HCT116 (cell line): ENCODE data around the gene TPST1.

Experiments
- CEBPB ChIP-seq: IDR thresholded peaks from 2 replicates; pipeline ENCODE4 v1.6.1; 2012; ENCODE audit warnings: low read depth
- CTCF ChIP-seq, 3 experiments: fragments of 200-600 bp in 1 of 3; sonication (generic) in 1 of 3; IDR thresholded peaks in 2 of 3; conservative IDR thresholded peaks in 1 of 3; 2 replicates each; pipeline ENCODE4 v1.5.1; 2012 to 2017; ENCODE audit warnings: low read depth in 2 of 3, low read length in 2 of 3, antibody characterized with exemption in 1 of 3, borderline replicate concordance in 1 of 3, control low read depth in 1 of 3, mild to moderate bottlenecking in 1 of 3, mixed read lengths in 1 of 3, mixed run types in 1 of 3, moderate library complexity in 1 of 3; ENCODE audit not compliant: insufficient read depth in 1 of 3
- ELF1 ChIP-seq: IDR thresholded peaks from 2 replicates; pipeline ENCODE4 v1.6.1; 2012; ENCODE audit warnings: low read depth, borderline replicate concordance
- EZH2phosphoT487 ChIP-seq: fragments of 200-600 bp; IDR thresholded peaks from 2 replicates; pipeline ENCODE4 v1.6.1; 2018; ENCODE audit warnings: antibody characterized with exemption, borderline replicate concordance
- MAX ChIP-seq: IDR thresholded peaks from 2 replicates; pipeline ENCODE4 v1.6.1; 2012
- POLR2A ChIP-seq: IDR thresholded peaks from 2 replicates; pipeline ENCODE4 v1.7.0; 2011; ENCODE audit warnings: borderline replicate concordance; ENCODE audit not compliant: insufficient read depth, insufficient read length; ENCODE audit errors: extremely low read depth
- POLR2AphosphoS5 ChIP-seq: IDR thresholded peaks from 2 replicates; pipeline ENCODE4 v1.6.1; 2011; ENCODE audit warnings: mild to moderate bottlenecking, low read depth, low read length, moderate library complexity
- RAD21 ChIP-seq: IDR thresholded peaks from 2 replicates; pipeline ENCODE4 v1.6.1; 2012; ENCODE audit warnings: low read depth, mild to moderate bottlenecking
- REST ChIP-seq: IDR thresholded peaks from 2 replicates; pipeline ENCODE4 v1.6.1; 2012; ENCODE audit warnings: low read depth
- SRF ChIP-seq: IDR thresholded peaks from 2 replicates; pipeline ENCODE4 v1.6.1; 2012; ENCODE audit warnings: low read depth
- TCF7L2 ChIP-seq: IDR thresholded peaks from 2 replicates; pipeline ENCODE4 v1.7.0; 2011; ENCODE audit warnings: borderline replicate concordance, inconsistent platforms; ENCODE audit not compliant: insufficient read depth, insufficient read length; ENCODE audit errors: extremely low read depth
- YY1 ChIP-seq: IDR thresholded peaks from 2 replicates; pipeline ENCODE4 v1.6.1; 2011; ENCODE audit warnings: low read length, low read depth, moderate library complexity, mild to moderate bottlenecking; ENCODE audit not compliant: insufficient replicate concordance; ENCODE audit errors: extremely low read depth
- ZNF274 ChIP-seq: fragments of 200-500 bp; sonication (Bioruptor generic); IDR thresholded peaks from 2 replicates; pipeline ENCODE4 v1.6.1; 2014; ENCODE audit warnings: mild to moderate bottlenecking, low read depth, low read length, inconsistent platforms

- TF ChIP-seq POLR2AphosphoS5 (no peak), TCF7L2 (no peak), SRF (no peak), CTCF (IDR thresholded peaks at IDR 0.05 in 2 of 3, conservative IDR thresholded peaks at IDR 0.05 in 1 of 3; ENCODE audit: borderline replicate concordance in 1 of 3, insufficient read depth in 1 of 3, low read depth in 2 of 3, low read length in 2 of 3) (no peak), RAD21 (no peak), YY1 (no peak), EZH2phosphoT487 (no peak), REST (no peak), POLR2A (no peak), ELF1 (no peak), ZNF274 (no peak), CEBPB (no peak), MAX (no peak)
Measured at GRCh38 chr7:66303454-66304155, 98.5 kb downstream of the TPST1 start.
